Hippocampal formation (tissue), 2 donors: Measurements from ENCODE around the gene GRK2.

ENCODE experiments used
- DNase-seq, 2 donors: peaks; one replicate each; lab custom pipeline; 2025; lab: John Stamatoyannopoulos, UW

Gene GRK2

GRCh38 chr11:67253872-67254624, 12.2 kb upstream of the GRK2 start:
- DNase-seq, result no peak

DNA sequence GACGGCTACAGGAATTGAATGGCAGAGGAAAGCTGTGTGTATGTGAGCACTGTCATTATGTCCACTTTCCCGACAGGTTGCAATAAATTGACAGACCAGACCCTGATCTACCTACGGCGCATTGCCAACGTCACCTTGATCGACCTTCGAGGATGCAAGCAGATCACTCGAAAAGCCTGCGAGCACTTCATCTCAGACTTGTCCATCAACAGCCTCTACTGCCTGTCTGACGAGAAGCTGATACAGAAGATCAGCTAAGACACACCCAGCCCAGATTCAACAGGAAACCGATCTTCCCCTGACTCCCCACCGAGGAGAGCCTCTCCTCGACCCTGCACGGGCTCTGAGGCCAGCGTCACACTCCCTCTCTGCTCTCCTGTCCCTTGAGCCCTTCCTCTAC, 11.5 kb upstream of the GRK2 start:
- DNase-seq, result no peak

GRCh38 chr11:67255353-67255752, 10.9 kb upstream of the GRK2 start:
- DNase-seq, result no peak

- no peak for DNase-seq
Observed at GRCh38 chr11:67255864-67256263, 10.4 kb upstream of the GRK2 start.

DNA sequence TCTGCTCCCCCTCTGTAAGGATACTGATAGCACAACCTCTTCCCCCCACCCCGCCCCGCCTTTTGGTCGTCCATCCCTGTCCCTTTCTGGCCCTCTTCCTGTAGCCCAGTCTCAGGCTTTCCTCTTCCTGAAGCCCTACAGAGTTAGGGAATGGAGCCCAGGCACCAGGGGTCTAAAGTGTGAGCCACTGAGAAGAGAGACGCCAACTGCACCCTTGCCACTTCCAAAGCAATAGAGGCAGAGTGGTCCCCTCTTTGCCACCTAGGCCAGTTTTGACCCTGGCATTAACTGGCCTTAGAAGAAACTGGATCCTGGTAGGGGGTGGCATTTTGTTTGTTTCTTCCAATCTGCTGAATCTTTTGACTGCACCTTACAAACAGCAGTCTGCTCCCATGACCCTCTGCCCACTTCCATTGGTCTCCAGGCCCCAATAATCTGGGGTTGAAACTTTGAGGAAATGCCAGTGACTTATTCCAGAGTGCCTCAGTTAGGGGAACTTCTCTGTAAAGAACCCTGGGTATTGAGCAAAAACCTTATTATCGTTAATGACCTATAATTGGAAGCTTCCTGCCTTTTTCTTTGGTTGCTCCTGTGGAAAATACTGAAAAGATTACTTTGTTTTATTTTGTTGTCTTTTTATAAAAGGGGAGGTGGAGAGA, 9.7 kb upstream of the GRK2 start:
- no peak for DNase-seq

DNA sequence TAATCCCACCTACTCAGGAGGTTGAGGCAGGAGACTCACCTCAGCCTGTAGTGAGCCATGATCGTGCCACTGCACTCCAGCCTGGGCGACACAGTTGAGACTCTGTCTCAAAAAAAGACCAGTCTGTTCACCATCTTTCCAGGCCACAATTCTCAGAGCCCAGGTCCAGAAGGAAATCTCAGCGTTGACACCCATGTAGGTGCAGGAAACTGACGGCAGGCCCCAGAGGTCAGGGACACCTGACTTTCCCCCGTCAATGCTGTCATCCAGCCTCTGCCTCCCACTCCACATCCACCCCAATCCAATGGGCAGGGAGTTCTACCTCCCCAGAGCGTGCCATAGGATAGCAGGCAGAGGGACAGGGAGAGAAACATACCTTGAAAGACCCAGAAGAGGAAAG, 5.9 kb upstream of the GRK2 start:
- no peak for DNase-seq

DNA sequence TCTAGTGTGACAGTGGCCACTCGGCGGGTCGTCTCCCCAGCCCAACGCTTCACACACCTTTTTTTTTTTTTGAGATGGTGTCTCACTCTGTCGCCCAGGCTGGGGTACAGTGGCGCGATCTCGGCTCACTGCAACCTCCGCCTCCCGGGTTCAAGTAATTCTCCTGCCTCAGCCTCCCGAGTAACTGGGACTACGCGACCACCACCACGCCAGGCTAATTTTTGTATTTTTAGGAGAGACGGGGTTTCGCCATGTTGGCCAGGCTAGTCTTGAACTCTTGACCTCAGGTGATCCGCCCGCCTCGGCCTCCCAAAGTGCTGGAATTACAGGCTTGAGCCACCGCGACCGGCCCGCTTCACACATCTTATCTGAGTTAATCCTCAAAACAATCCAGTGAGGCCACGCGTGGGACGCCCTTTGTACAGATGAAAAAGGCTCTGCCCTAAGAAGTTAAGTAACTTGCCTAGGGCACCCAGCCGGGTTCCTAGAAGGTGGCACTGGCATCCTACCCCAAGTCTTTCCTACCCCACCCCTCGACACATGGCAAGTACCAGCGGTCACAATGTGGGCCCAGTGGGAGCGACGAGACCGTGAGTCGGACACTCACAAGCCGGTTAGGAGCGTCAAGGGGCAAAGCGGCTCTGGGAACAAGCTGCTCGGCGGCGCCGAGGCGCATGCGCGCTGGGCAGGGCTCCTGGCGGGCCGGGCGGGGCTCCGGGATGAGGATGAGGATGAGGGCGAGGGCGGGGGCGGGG, 5.2 kb upstream of the GRK2 start:
- DNase-seq, result peak in 1 of 2 donors; percentile 68

- DNase-seq, result no peak
Observed at GRCh38 chr11:67261640-67261945, 4.7 kb upstream of the GRK2 start.

GRCh38 chr11:67261946-67262681, 4.2 kb upstream of the GRK2 start:
- DNase-seq, result no peak

DNA sequence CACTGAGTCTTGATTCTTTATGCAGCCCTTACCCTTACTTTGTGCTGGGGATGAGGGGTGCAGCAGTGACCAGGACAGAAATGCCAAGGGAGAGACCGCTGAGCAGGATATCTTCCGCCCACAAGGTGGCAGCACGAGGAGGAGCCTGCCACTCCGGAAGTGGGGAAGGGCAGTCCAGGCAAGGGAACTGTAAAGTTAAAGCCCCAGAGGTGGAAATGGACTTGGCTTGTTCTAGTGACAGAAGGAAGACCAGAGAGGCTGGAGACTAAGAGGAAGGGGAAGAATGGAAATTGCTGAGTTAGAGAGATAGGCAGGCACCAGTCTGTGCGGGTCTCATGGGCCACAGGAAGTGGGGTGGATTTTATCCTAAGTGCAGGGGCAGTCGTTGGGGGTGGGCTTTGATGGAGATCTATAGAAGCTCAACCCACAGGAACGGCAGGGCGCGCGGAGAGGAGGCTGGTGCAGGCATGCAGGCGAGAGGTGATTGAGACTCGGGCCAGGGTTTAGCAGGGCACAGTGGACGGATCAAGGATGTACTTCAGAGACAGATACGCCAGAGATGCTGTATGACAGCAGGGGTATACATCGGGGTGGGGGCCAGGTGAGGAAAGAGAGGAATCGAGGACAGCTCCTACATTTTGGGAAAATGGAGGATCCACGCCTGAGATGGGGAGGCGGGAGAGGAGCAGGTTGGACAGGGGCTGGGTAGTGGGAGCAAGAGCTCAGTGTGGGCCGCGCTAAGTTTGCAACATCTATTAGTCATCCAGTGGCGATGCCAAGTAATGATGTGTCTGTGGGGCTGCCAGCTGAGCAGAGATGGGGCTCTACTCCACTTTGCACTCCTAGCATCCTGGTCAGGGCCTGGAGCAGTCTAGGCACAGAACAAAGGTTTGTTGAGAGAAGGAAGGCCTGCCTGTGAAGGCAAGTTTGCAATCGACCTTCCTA, 3.3 kb upstream of the GRK2 start:
- DNase-seq, result peak; percentile 71 to 74

DNA sequence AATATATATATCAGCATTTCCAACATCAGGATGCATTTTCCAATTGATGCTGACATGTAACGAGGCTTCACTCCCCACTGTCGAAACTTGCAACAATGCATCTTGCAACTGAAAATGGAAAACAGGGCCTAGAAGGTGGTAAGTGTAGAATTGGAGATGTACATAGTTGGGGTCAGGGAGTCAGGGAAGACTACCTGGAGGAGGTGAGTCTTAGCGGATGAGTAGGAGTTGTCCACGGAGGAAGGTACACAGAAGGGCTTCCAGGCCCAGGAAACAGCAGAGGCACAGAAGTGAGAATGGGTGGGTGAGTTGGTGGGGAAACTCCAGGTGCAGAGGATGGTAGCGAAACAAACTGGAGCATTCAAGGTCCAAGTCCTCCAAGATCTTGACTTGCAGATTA, 2.0 kb upstream of the GRK2 start:
- no peak for DNase-seq

GRCh38 chr11:67264877-67265632, 1.2 kb upstream of the GRK2 start:
- DNase-seq, result no peak

GRCh38 chr11:67265633-67266448, 432 bp upstream of the GRK2 start:
- peak; percentile 33 to 67 for DNase-seq

DNA sequence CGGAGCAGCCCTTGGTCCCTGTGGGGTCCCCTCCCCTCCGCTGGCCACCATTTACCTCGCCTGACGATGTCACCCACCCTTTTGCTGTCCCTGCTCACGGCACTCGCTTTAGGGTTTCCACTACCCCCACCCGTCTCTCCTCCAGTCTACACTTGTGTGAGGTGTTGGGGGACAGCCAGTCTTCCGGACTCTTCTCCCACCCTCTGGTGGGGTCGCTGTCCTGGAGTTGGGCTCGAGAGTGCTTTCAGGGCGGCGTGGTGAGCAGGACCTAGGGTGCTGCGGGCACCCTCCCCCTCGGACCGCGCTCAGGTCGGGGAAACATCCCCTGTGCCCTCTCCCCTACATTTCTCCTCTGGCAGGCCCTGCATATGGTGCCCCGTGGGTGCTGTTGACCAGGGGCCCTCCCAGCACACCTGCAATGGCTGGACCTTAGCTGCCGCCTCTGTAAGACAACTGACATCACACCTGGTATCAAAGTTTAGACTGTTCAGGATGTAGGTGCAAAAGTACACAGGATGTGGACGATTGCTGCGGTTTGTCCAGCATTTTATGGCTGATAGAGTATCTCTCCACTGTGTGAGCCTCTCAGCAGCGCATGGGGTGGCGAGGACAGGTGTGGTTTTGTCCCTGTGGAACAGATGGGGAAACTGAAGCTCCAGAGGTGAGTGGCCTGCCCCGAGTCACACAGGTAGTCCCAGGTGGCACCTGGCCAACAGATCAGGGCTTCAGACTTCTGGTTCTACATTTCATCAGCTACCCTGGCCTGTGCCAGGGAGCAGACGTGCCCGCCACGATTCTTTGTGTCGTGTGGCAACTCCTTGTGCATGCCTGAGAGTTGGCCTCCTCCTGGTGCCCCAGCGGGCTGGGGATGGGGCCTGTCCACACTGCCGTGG, 1.2 kb downstream of the GRK2 start:
- no peak for DNase-seq

GRCh38 chr11:67268081-67268961, 2.0 kb downstream of the GRK2 start:
- no peak for DNase-seq

DNA sequence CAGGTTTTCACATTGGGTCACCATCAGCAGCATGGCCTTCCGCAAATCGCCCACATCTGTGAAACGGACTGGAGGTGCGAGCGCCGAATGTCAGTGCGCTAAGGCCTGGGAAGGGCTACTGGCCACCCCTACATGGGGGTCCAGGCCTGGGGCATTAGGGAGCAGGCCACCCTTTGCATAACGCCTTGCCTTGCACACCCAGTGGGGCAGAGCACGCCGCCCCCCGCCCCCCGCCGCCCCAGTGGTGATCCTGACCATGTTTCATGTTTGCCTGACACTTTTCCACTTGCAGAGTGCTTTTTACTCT, 2.6 kb downstream of the GRK2 start:
- no peak for DNase-seq

GRCh38 chr11:67269401-67270255, 3.4 kb downstream of the GRK2 start:
- no peak for DNase-seq
